Right atrium auricular region (tissue), 2 donors: Measurements from ENCODE around the gene UMAD1. TPM values are rescaled to one million over a fixed set of nuclear protein-coding genes. Genes with fewer than 3 reads are reported as not detected.
"Not testable (repeated sequence)": the region's sequence is repeated elsewhere in the genome, so short reads cannot be mapped to it uniquely, and the experiment has no call there.

Source experiments
- DNase-seq: peaks from one replicate; pipeline ENCODE4 v3.0.0-alpha.2; 2019; ENCODE audit warnings: low spot score
- H3K27ac ChIP-seq, 2 donors: fragments of 200-600 bp; sonication (generic); 1 replicate in 1 of 2; 2 replicates in 1 of 2; pipeline ENCODE4 v1.5.1; 2016 to 2019
- H3K27me3 ChIP-seq, 2 donors: fragments of 200-600 bp; sonication (generic); one replicate each; pipeline versions ENCODE4 v1.5.1 to v1.6.0; 2017 to 2019
- H3K36me3 ChIP-seq: fragments of 200-600 bp; sonication (generic); one replicate; pipeline ENCODE4 v1.5.1; 2016
- H3K4me1 ChIP-seq, 2 donors: fragments of 200-600 bp; sonication (generic); one replicate each; pipeline versions ENCODE4 v1.5.1 to v1.6.0; 2017 to 2019
- H3K4me3 ChIP-seq, 2 donors: fragments of 200-600 bp; sonication (generic); 1 replicate in 1 of 2; 2 replicates in 1 of 2; pipeline ENCODE4 v1.5.1; 2017 to 2019; ENCODE audit warnings: mild to moderate bottlenecking in 1 of 2, moderate library complexity in 1 of 2
- H3K9me3 ChIP-seq, 2 donors: fragments of 200-600 bp; sonication (generic); one replicate each; pipeline ENCODE4 v1.5.1; 2019
- total RNA-seq, 2 donors: library from RNA; depleted of rRNA; stranded (reverse); fragments of >200 nt; gene quantifications; one replicate each; pipeline ENCODE4 v1.1.0, GENCODE V29; 2016
- TF ChIP-seq, protein P1 (sequence below), 2 donors: fragments of 200-600 bp; sonication (generic); IDR thresholded peaks; one replicate each; pipeline ENCODE4 v1.5.1; 2019; ENCODE audit warnings: antibody characterized with exemption in 2 of 2

Gene UMAD1
- total RNA-seq, 2 donors from 2014 or later, result 9.2 to 17.7 TPM

DNA sequence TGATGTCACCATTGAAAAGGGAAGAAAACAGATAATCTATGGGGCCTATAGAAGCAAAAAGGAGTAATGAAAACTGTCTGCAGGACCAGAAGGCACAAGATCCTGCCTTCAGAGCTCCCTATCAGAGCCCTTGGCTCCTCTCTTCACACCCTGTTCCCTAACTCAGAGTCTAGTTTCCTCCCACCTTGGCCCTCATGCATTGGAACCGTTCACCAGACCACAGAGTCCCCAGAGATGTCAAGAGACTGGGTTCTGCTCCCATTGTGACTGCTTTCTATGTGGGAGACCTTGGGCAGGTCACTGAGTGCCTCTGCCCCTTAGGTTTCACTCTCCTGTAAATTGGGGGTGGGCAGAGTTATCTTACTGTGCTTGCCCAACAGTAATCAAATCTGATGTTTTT lies 158.0 kb downstream of the UMAD1 start:
- TF ChIP-seq, protein P1, sequence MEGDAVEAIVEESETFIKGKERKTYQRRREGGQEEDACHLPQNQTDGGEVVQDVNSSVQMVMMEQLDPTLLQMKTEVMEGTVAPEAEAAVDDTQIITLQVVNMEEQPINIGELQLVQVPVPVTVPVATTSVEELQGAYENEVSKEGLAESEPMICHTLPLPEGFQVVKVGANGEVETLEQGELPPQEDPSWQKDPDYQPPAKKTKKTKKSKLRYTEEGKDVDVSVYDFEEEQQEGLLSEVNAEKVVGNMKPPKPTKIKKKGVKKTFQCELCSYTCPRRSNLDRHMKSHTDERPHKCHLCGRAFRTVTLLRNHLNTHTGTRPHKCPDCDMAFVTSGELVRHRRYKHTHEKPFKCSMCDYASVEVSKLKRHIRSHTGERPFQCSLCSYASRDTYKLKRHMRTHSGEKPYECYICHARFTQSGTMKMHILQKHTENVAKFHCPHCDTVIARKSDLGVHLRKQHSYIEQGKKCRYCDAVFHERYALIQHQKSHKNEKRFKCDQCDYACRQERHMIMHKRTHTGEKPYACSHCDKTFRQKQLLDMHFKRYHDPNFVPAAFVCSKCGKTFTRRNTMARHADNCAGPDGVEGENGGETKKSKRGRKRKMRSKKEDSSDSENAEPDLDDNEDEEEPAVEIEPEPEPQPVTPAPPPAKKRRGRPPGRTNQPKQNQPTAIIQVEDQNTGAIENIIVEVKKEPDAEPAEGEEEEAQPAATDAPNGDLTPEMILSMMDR (IDR thresholded peaks at IDR 0.05), result no peak
- no peaks in the 10 kb centered on the region for H3K4me1 ChIP-seq
- H3K4me3 ChIP-seq, result no peak overlapping the region

GRCh38 chr7:7799138-7799537 lies 158.6 kb downstream of the UMAD1 start:
- no peak overlapping the region for H3K4me3 ChIP-seq
- DNase-seq, result no peak
- H3K9me3 ChIP-seq, result no peaks in the 10 kb centered on the region
- H3K4me1 ChIP-seq, result no peaks in the 10 kb centered on the region
- no peaks in the 10 kb centered on the region for H3K27me3 ChIP-seq
- H3K27ac ChIP-seq, result no peak overlapping the region
- H3K36me3 ChIP-seq, result no peaks in the 10 kb centered on the region
- TF ChIP-seq, protein P1 (IDR thresholded peaks at IDR 0.05), result no peak

More for the DNA sequence above, 158.0 kb downstream of the UMAD1 start:
- Histone ChIP-seq H3K27me3 (no peaks in the 10 kb centered on the region), H3K36me3 (no peaks in the 10 kb centered on the region), H3K9me3 (no peaks in the 10 kb centered on the region), H3K27ac (no peak overlapping the region)
- no peak for DNase-seq

DNA sequence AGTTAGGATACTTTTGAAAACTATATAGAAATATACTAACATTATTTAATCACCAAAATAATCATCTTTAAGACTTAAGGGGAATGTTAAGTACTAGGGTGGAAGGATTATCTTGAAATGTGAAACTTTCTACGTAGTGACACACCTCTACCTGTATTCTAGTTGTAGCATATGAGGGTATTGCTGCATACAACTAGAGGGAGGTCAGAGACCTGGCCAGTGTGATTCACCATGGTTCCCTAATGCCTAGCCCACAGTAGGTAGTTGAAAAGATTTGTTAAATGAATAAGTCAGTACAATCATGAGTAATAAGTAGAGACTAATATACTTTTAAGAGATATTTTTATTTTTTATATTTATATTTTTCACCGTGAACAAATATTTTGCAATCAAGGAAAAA lies 162.0 kb downstream of the UMAD1 start:
- TF ChIP-seq, protein P1 (IDR thresholded peaks at IDR 0.05), result no peak
- DNase-seq, result no peak
- no peaks in the 10 kb centered on the region for H3K27me3 ChIP-seq
- no peak overlapping the region for H3K4me3 ChIP-seq
- no peaks in the 10 kb centered on the region for H3K4me1 ChIP-seq
- H3K9me3 ChIP-seq, result no peaks in the 10 kb centered on the region
- no peaks in the 10 kb centered on the region for H3K36me3 ChIP-seq
- H3K27ac ChIP-seq, result no peak overlapping the region

DNA sequence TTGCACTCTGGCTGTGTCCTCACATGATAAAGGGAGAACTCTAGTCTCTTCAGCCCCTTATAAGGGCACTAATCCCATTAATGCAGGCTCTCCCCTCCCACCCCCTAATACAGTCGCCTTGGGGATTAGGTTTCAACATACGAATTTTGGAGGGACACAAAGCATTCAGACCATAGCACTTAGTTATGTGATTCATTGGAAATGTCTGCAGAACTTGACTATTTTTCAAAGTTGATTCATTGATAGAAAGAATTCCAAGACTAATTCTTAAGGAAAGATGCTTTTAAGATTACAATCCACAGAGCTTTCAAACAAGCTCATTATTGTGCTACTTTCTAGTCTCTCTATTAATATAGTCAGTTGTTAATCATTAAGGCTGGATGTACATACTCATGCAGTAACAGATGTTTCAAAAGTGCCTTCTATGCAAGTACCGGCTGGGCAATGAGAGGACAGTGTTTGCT lies 163.2 kb downstream of the UMAD1 start:
- Histone ChIP-seq H3K36me3 (no peaks in the 10 kb centered on the region), H3K4me3 (no peak overlapping the region), H3K27ac (no peak overlapping the region), H3K27me3 (no peaks in the 10 kb centered on the region), H3K4me1 (no peaks in the 10 kb centered on the region), H3K9me3 (no peaks in the 10 kb centered on the region)
- DNase-seq, result no peak
- TF ChIP-seq, protein P1 (IDR thresholded peaks at IDR 0.05), result no peak

DNA sequence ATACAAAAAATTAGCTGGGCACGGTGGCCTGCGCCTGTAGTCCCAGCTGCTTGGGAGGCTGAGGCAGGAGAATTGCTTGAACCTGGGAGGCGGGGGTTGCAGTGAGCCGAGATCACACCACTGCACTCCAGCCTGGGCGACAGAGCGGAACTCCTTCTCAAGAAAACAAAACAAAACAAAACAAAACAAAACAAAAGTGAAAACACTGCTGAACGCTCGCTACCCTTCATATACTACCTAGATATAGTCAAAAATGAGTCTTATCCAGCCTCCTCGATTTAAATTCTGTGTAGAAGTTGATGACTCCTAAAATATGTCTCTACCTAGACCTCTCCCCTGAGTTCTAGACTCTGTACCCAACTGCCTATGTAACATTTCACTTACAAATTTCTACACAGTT lies 164.3 kb downstream of the UMAD1 start:
- not testable (repeated sequence) for H3K27ac ChIP-seq, DNase-seq, H3K4me1 ChIP-seq, H3K9me3 ChIP-seq, H3K36me3 ChIP-seq, H3K4me3 ChIP-seq, H3K27me3 ChIP-seq

DNA sequence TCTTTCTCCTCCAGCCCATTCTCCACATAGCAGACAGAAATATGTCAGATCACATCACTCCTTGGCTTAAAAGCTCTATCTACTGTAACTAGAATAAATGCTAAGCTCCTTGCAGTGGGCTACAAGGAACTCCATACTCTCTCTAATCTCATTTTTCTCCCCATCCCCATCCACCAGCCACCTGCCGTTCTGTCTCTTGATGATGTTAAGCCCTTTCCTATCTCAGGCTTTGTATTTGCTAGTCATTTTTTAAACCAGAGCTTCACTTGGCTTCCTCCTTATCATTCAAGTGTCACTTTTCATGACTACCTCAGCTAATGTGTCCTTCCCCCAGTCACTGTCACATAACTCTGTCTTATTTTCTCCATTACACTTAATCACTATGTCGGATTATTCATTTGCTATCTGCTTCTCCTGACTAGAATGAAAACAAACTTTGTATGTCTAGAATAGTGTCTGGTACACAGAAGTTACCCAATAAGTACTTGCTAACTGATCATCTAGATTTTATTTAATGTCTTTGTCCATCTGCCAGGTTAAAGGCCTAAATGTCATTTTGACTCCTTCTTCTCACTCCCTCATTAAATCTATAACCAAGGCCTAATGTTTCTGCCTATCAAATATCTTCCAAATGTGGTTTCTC lies 165.1 kb downstream of the UMAD1 start:
- Histone ChIP-seq H3K27ac (no peak overlapping the region), H3K4me3 (no peak overlapping the region), H3K36me3 (no peaks in the 10 kb centered on the region), H3K4me1 (no peaks in the 10 kb centered on the region), H3K9me3 (no peaks in the 10 kb centered on the region), H3K27me3 (no peaks in the 10 kb centered on the region)
- TF ChIP-seq, protein P1 (IDR thresholded peaks at IDR 0.05), result no peak
- DNase-seq, result no peak
